OCI-LY3 (cell line): ENCODE measurements around the gene RPH3AL.

ENCODE experiments used
- H2AFZ ChIP-seq: fragments of 200-600, 300-600 bp; shearing (Covaris generic); 2 replicates; pipeline ENCODE4 v1.6.0; 2014; ENCODE audit warnings: antibody characterized with exemption, low read depth, low read length
- H3K27ac ChIP-seq: fragments of 200-600, 300-600 bp; sonication (generic); 2 replicates; pipeline ENCODE4 v1.5.1; 2014; ENCODE audit warnings: mild to moderate bottlenecking, low read length, moderate library complexity, mixed read lengths
- H3K27me3 ChIP-seq: fragments of 200-600, 300-600 bp; sonication (generic); 2 replicates; pipeline ENCODE4 v1.6.1; 2014; ENCODE audit warnings: low read depth, low read length, mixed read lengths
- H3K36me3 ChIP-seq: fragments of 200-600, 300-600 bp; sonication (generic); replicated peaks from 2 replicates; pipeline ENCODE3; 2014; ENCODE audit warnings: low read depth, low read length, mixed read lengths
- H3K4me1 ChIP-seq: fragments of 300-600, 200-600 bp; sonication (generic); 2 replicates; pipeline ENCODE4 v1.6.1; 2014; ENCODE audit warnings: low read length, mixed read lengths
- H3K4me2 ChIP-seq: fragments of 200-600, 300-600 bp; sonication (generic); 2 replicates; pipeline ENCODE4 v1.6.1; 2014; ENCODE audit warnings: low read length, mixed read lengths
- H3K4me3 ChIP-seq: fragments of 300-600, 200-600 bp; sonication (generic); 2 replicates; pipeline ENCODE4 v1.5.1; 2014; ENCODE audit warnings: antibody characterized with exemption, mild to moderate bottlenecking, low read length, moderate library complexity
- H3K79me2 ChIP-seq: fragments of 300-600, 200-600 bp; shearing (Covaris generic); 2 replicates; pipeline ENCODE4 v1.6.1; 2014; ENCODE audit warnings: mild to moderate bottlenecking, low read length, mixed read lengths
- H3K9ac ChIP-seq: fragments of 300-600, 200-600 bp; shearing (Covaris generic); 2 replicates; pipeline ENCODE4 v1.6.0; 2014; ENCODE audit warnings: mild to moderate bottlenecking, low read length, moderate library complexity
- H3K9me3 ChIP-seq: fragments of 200-600, 300-600 bp; shearing (Covaris generic); 2 replicates; pipeline ENCODE4 v1.6.1; 2014; ENCODE audit warnings: low read length, mixed read lengths; ENCODE audit not compliant: insufficient read depth
- H4K20me1 ChIP-seq: fragments of 200-600, 300-600 bp; sonication (generic); 2 replicates; pipeline ENCODE4 v1.6.1; 2016; ENCODE audit warnings: low read length, mixed read lengths; ENCODE audit not compliant: insufficient read depth
- CTCF ChIP-seq: fragments of 200-600, 300-600 bp; sonication (generic); IDR thresholded peaks from 2 replicates; pipeline ENCODE4 v1.5.1; 2014; ENCODE audit warnings: antibody characterized with exemption, low read length, low read depth
- EZH2phosphoT487 ChIP-seq: fragments of 200-600 bp; shearing (Covaris generic); IDR thresholded peaks from 2 replicates; pipeline ENCODE4 v1.6.1; 2018; ENCODE audit warnings: antibody characterized with exemption, mixed run types, low read depth

Gene RPH3AL

GRCh38 chr17:306536-307294 lies 45.9 kb downstream of the RPH3AL start:
- no peak for TF ChIP-seq CTCF
- no peak for TF ChIP-seq EZH2phosphoT487
- Histone ChIP-seq H3K4me3 (no peak overlapping the region), H3K4me1 (no peaks in the 10 kb centered on the region), H4K20me1 (no peaks in the 10 kb centered on the region), H3K79me2 (no peaks in the 10 kb centered on the region), H2AFZ (no peak overlapping the region), H3K9me3 (no peaks in the 10 kb centered on the region), H3K27me3 (peaks cover 2% of the 10 kb centered on the region), H3K4me2 (no peak overlapping the region), H3K9ac (no peak overlapping the region), H3K27ac (no peak overlapping the region), H3K36me3 (no peaks in the 10 kb centered on the region)

GRCh38 chr17:306116-306515 lies 46.5 kb downstream of the RPH3AL start:
- TF ChIP-seq EZH2phosphoT487, result no peak
- no peak for TF ChIP-seq CTCF

GRCh38 chr17:305090-305976 lies 47.3 kb downstream of the RPH3AL start:
- H3K27ac ChIP-seq, result no peak overlapping the region
- no peaks in the 10 kb centered on the region for H3K79me2 ChIP-seq
- no peak overlapping the region for H3K4me3 ChIP-seq
- TF ChIP-seq CTCF (no peak), EZH2phosphoT487 (no peak)
- H3K36me3 ChIP-seq, result no peaks in the 10 kb centered on the region
- no peaks in the 10 kb centered on the region for H3K9me3 ChIP-seq
- H3K4me1 ChIP-seq, result no peaks in the 10 kb centered on the region
- no peak overlapping the region for H2AFZ ChIP-seq
- no peak overlapping the region for H3K4me2 ChIP-seq
- peaks cover 2% of the 10 kb centered on the region for H3K27me3 ChIP-seq
- H3K9ac ChIP-seq, result no peak overlapping the region
- no peaks in the 10 kb centered on the region for H4K20me1 ChIP-seq

More at GRCh38 chr17:306116-306515, 46.5 kb downstream of the RPH3AL start:
- Histone ChIP-seq H3K4me2 (no peak overlapping the region), H3K9ac (no peak overlapping the region), H3K27me3 (peaks cover 2% of the 10 kb centered on the region), H3K4me1 (no peaks in the 10 kb centered on the region), H3K27ac (no peak overlapping the region), H3K9me3 (no peaks in the 10 kb centered on the region), H3K36me3 (no peaks in the 10 kb centered on the region), H4K20me1 (no peaks in the 10 kb centered on the region), H2AFZ (no peak overlapping the region), H3K79me2 (no peaks in the 10 kb centered on the region), H3K4me3 (no peak overlapping the region)

- Histone ChIP-seq H3K9me3 (no peaks in the 10 kb centered on the region), H3K27me3 (peaks cover 2% of the 10 kb centered on the region), H2AFZ (no peak overlapping the region), H3K4me3 (no peak overlapping the region), H4K20me1 (no peaks in the 10 kb centered on the region), H3K36me3 (no peaks in the 10 kb centered on the region), H3K27ac (no peak overlapping the region), H3K4me1 (no peaks in the 10 kb centered on the region), H3K9ac (no peak overlapping the region), H3K4me2 (no peak overlapping the region), H3K79me2 (no peaks in the 10 kb centered on the region)
- TF ChIP-seq EZH2phosphoT487 (no peak), CTCF (no peak)
Observed at GRCh38 chr17:304461-304860, 48.1 kb downstream of the RPH3AL start.
